ENCODE measurements around the gene ADGRE1.

Gene ADGRE1

GRCh38 chr19:6969490-6969889, 82.1 kb downstream of the ADGRE1 start:
- POLR2A ChIA-PET: no interaction called here
- no peak for TF ChIP-seq CTCF (IDR thresholded peaks at IDR 0.05; ENCODE audit: insufficient read depth, low read length, missing control alignments)
- CTCF ChIA-PET: no interaction called here

GRCh38 chr19:6970021-6970420, 82.6 kb downstream of the ADGRE1 start:
- no peak overlapping the region for H3K4me3 ChIP-seq (ENCODE audit: low read depth, low read length)
- no peak for TF ChIP-seq CTCF (IDR thresholded peaks at IDR 0.05; ENCODE audit: insufficient read depth, low read length, missing control alignments)
- CTCF ChIA-PET: no interaction called here
- POLR2A ChIA-PET: no interaction called here
- DNase-seq (ENCODE audit: low read depth, low spot score): no peak

More at GRCh38 chr19:6969490-6969889, 82.1 kb downstream of the ADGRE1 start:
- DNase-seq (ENCODE audit: low read depth, low spot score): no peak
- H3K4me3 ChIP-seq (ENCODE audit: low read depth, low read length): no peak overlapping the region

GRCh38 chr19:6970443-6970842, 83.1 kb downstream of the ADGRE1 start:
- DNase-seq (ENCODE audit: low read depth, low spot score): no peak
- H3K4me3 ChIP-seq (ENCODE audit: low read depth, low read length): no peak overlapping the region
- ChIA-PET CTCF (no interaction called here), POLR2A (no interaction called here)
- no peak for TF ChIP-seq CTCF (IDR thresholded peaks at IDR 0.05; ENCODE audit: insufficient read depth, low read length, missing control alignments)

- ChIA-PET POLR2A (no interaction called here), CTCF (no interaction called here)
- no peak for DNase-seq (ENCODE audit: low read depth, low spot score)
- no peak for TF ChIP-seq CTCF (IDR thresholded peaks at IDR 0.05; ENCODE audit: insufficient read depth, low read length, missing control alignments)
- H3K4me3 ChIP-seq (ENCODE audit: low read depth, low read length): no peak overlapping the region
These were observed 84.0 kb downstream of the ADGRE1 start for GRCh38 chr19:6971366-6971765.

- POLR2A ChIA-PET: no interaction called here
- no peak for DNase-seq (ENCODE audit: low read depth, low spot score)
- no peak for TF ChIP-seq CTCF (IDR thresholded peaks at IDR 0.05; ENCODE audit: insufficient read depth, low read length, missing control alignments)
- no peak overlapping the region for H3K4me3 ChIP-seq (ENCODE audit: low read depth, low read length)
- CTCF ChIA-PET: no interaction called here
These were observed 88.8 kb downstream of the ADGRE1 start for GRCh38 chr19:6976197-6976596.

- POLR2A ChIA-PET: no interaction called here
- H3K4me3 ChIP-seq (ENCODE audit: low read depth, low read length): no peak overlapping the region
- CTCF ChIA-PET: no interaction called here
These were observed 92.0 kb downstream of the ADGRE1 start for GRCh38 chr19:6979399-6979798.

More at GRCh38 chr19:6979399-6979798, 92.0 kb downstream of the ADGRE1 start:
- TF ChIP-seq CTCF (IDR thresholded peaks at IDR 0.05; ENCODE audit: insufficient read depth, low read length, missing control alignments): no peak
- DNase-seq (ENCODE audit: low read depth, low spot score): no peak

Measured in AG04449 (cell line).